Fibroblast of the aortic adventitia (primary cell): ENCODE results near the gene PROX1. TPM values are rescaled to one million over a fixed set of nuclear protein-coding genes. Genes with fewer than 3 reads are reported as not detected.

Experiments used
- DNase-seq: peaks from one replicate; pipeline ENCODE4 v3.0.0-alpha.2; 2010; ENCODE audit warnings: low read depth
- H3K4me3 ChIP-seq: 2 replicates; pipeline ENCODE4 v1.5.1; 2011; ENCODE audit warnings: low read depth, mild to moderate bottlenecking, control low read depth, low read length, moderate library complexity
- CTCF ChIP-seq: IDR thresholded peaks from 2 replicates; pipeline ENCODE4 v1.5.1; 2011; ENCODE audit warnings: mild to moderate bottlenecking, low read length, control low read depth, inconsistent platforms; ENCODE audit not compliant: insufficient read depth
- total RNA-seq: library from RNA; depleted of rRNA; stranded (reverse); fragments of >200 nt; gene quantifications from 2 replicates; pipeline ENCODE4 v1.2.3, GENCODE V29; 2012; ENCODE audit warnings: low replicate concordance

Gene PROX1
- total RNA-seq, 1 donor, result 0.36 TPM

- H3K4me3 ChIP-seq, result no peak overlapping the region
- no peak for TF ChIP-seq CTCF
- DNase-seq, result no peak
Observed at GRCh38 chr1:213951876-213952275, 35.9 kb upstream of the PROX1 start.

- TF ChIP-seq CTCF, result no peak
- DNase-seq, result no peak
- H3K4me3 ChIP-seq, result no peak overlapping the region
Observed at GRCh38 chr1:213953806-213954205, 34.0 kb upstream of the PROX1 start.

- H3K4me3 ChIP-seq, result no peak overlapping the region
- no peak for DNase-seq
- TF ChIP-seq CTCF, result no peak
Observed at GRCh38 chr1:213956295-213956770, 31.4 kb upstream of the PROX1 start.

- DNase-seq, result no peak
- TF ChIP-seq CTCF, result no peak
- H3K4me3 ChIP-seq, result no peak overlapping the region
Observed at GRCh38 chr1:213958346-213958745, 29.4 kb upstream of the PROX1 start.

- no peak for DNase-seq
- TF ChIP-seq CTCF, result no peak
- no peak overlapping the region for H3K4me3 ChIP-seq
Observed at GRCh38 chr1:213960963-213961362, 26.8 kb upstream of the PROX1 start.

- DNase-seq, result no peak
- no peak for TF ChIP-seq CTCF
- no peak overlapping the region for H3K4me3 ChIP-seq
Observed at GRCh38 chr1:213962508-213962907, 25.3 kb upstream of the PROX1 start.

GRCh38 chr1:213966122-213966521, 21.7 kb upstream of the PROX1 start:
- H3K4me3 ChIP-seq, result no peak overlapping the region
- TF ChIP-seq CTCF, result no peak
- no peak for DNase-seq
